Astrocyte of the cerebellum (primary cell): ENCODE data around the gene DSC2.
"Not testable (repeated sequence)": the region's sequence is repeated elsewhere in the genome, so short reads cannot be mapped to it uniquely, and the experiment has no call there.

Source experiments
- DNase-seq: peaks from one replicate; pipeline ENCODE4 v3.0.0-alpha.2; 2011; ENCODE audit warnings: low read depth
- H3K4me3 ChIP-seq: 2 replicates; pipeline ENCODE4 v1.5.1; 2011; ENCODE audit warnings: mild to moderate bottlenecking, low read depth, low read length, moderate library complexity
- CTCF ChIP-seq: IDR thresholded peaks from 2 replicates; pipeline ENCODE4 v1.5.1; 2012; ENCODE audit warnings: low read length, low read depth, moderate library complexity, mild to moderate bottlenecking; ENCODE audit errors: missing control alignments
- in situ Hi-C: cut with HindIII; loops from 2 replicates; pipeline ENCODE4 v1.10.0; 2017; ENCODE audit warnings: low sequenced_read_pairs

The DSC2 gene

DNA sequence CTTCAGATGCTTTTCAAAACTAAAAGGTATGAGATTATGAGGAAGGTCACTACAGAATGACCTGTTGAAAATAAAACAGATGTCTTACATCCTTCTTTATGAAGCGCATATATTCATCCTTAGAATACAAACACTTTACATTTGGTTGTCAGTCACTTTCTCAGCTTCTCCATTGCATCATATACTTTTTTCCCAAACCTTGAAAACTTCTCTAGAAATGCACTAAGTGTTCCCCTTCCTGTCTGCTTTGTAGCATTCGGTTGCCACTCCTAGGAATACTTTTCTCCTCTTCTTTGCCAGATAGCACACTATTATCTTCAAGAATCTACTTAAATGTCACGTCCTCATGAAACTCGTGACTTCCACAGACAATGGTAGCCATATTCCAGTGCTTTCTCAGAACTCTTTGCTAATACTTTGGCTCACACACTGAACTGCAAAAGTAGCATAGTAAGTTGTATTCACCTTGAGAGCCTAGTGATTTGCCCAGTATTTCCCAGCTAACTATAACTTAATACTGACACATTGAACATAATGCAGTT is 32.8 kb upstream of the DSC2 start:
- TF ChIP-seq CTCF: no peak
- in situ Hi-C loops: no loop called here
- no peak overlapping the region for H3K4me3 ChIP-seq
- no peak for DNase-seq

- in situ Hi-C loops: no loop called here
- no peak for TF ChIP-seq CTCF
- H3K4me3 ChIP-seq: no peak overlapping the region
- DNase-seq: no peak
Measured at GRCh38 chr18:31129398-31130115, 27.3 kb upstream of the DSC2 start.

- H3K4me3 ChIP-seq: no peak overlapping the region
- no peak for DNase-seq
- in situ Hi-C loops: no loop called here
- TF ChIP-seq CTCF: no peak
Measured at GRCh38 chr18:31125878-31126277, 23.7 kb upstream of the DSC2 start.

DNA sequence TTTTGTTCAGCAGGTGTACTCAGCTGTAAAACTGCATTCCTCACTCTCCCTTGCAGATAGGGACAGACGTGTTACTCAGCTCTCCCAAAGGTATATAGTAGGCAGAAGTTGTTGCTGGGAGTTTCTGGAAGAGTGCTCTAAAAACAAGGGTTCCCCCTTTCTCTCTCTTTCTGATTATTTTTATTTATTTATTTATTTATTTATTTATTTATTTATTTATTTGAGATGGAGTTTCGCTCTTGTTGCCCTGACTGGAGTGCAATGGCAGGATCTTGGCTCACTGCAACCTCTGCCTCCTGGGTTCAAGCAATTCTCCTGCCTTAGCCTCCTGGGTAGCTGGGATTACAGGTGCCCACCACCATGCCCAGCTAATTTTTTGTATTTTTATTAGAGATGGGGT is 20.9 kb upstream of the DSC2 start:
- in situ Hi-C loops, H3K4me3 ChIP-seq, DNase-seq: not testable (repeated sequence)

DNA sequence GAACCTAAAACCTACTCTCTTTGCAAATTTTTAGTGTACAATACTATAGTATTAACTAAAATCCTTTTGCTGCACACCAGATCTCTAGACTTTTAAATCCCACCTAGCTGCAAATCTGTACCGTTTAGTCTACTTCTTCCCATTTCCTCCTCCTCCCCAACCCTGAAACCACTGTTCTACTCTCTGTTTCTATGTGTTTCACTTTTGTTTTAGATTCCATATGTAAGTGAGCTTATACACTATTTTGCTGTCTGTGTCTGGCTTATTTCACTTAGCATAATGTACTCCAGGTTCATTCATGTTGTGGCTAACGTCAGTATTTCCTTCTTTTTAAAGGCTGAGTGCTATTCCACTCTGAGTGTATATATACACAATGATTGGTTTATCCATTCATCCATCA is 18.4 kb upstream of the DSC2 start:
- in situ Hi-C loops: no loop called here
- DNase-seq: no peak
- no peak overlapping the region for H3K4me3 ChIP-seq
- no peak for TF ChIP-seq CTCF

- H3K4me3 ChIP-seq: no peak overlapping the region
- no peak for DNase-seq
- in situ Hi-C loops: no loop called here
- no peak for TF ChIP-seq CTCF
Measured at GRCh38 chr18:31116853-31117595, 14.8 kb upstream of the DSC2 start.

GRCh38 chr18:31112804-31113203 is 10.6 kb upstream of the DSC2 start:
- no peak for TF ChIP-seq CTCF
- H3K4me3 ChIP-seq: no peak overlapping the region
- in situ Hi-C loops: no loop called here
- DNase-seq: no peak
